ENCODE data around the gene CAMTA1.
"Not testable (repeated sequence)": the region's sequence is repeated elsewhere in the genome, so short reads cannot be mapped to it uniquely, and the experiment has no call there.

CAMTA1 gene

GRCh38 chr1:7786795-7787194, 1001.5 kb downstream of the CAMTA1 start:
- peak in 1 of 2 donors; percentile 42 for DNase-seq

DNA sequence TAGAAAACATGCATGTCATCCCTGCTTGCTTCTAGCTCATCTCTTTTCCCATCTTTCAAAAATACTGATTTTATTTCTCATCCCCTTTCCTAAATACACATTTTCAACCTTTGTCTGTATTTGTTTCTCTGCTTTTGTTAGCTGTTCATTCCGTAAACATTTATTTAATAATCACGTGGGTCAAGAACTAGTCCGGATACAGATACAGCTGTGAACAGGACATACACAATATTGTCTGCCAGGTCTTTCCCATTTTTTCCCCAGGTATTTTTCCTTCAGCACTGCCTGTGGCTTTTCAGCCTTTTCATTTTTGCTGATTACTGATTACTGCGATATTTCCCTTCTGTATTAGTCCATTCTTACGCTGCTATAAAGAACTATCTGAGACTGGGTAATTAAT, 1004.6 kb downstream of the CAMTA1 start:
- DNase-seq: no peak

DNA sequence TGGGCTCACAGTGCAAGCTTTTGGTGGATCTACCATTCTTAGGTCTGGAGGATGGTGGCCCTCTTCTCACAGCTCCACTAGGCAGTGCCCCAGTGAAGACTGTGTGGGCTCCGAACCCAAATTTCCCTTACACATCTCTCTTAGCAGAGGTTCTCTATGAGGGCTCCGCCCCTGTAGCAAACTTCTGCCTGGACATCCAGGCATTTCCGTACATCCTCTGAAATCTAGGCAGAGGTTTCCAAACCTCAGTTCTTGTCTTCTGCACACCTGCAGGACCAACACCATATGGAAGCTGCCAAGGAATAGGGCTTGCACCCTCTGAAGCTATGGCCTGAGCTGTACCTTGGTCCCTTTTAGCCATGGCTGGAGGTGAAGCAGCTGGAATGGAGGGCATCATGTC, 1005.8 kb downstream of the CAMTA1 start:
- not testable (repeated sequence) for DNase-seq

- no peak for DNase-seq
Measured at GRCh38 chr1:7795406-7795805, 1010.2 kb downstream of the CAMTA1 start.

GRCh38 chr1:7805460-7805859, 1020.2 kb downstream of the CAMTA1 start:
- no peak for DNase-seq

DNA sequence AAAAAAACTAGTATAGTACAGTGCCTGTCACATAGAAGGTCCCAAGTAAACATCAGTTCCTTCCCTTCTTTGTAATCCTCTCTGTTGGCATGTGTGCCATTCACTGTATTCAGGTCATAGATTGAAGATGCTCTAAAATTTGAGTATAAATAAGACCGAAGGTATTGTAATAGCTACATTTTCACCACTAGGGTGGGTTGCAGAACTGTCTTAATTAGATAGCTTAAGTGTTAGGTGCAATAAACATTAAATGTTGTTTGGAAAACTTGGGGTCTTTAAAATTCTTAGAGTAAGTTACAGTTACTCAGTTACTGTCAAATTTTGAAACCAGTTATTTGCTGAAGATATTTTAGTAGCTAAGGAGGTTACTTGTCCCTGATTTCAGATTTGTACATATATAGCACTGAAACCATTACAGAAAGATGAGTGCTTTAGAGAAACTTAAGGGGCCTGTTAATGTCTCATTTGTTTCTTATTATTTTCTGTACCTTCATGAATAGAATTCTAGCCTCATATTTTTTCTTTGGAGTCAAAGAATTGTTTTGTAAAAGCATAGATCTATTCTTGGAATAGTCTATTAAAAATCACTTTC, 1023.1 kb downstream of the CAMTA1 start:
- DNase-seq: peak; percentile 43 to 48

- DNase-seq: no peak
Measured at GRCh38 chr1:7809742-7810141, 1024.5 kb downstream of the CAMTA1 start.

- peak; percentile 81 to 93 for DNase-seq
Measured at GRCh38 chr1:7810395-7810794, 1025.1 kb downstream of the CAMTA1 start.

- DNase-seq: peak; percentile 68 to 96
Measured at GRCh38 chr1:7811476-7811875, 1026.2 kb downstream of the CAMTA1 start.

GRCh38 chr1:7813677-7814373, 1028.6 kb downstream of the CAMTA1 start:
- DNase-seq: no peak
